Testis (tissue), 2 donors: ENCODE data around the gene CAMKK2.
"Not testable (repeated sequence)": the region's sequence is repeated elsewhere in the genome, so short reads cannot be mapped to it uniquely, and the experiment has no call there.

Source experiments
- POLR2A ChIP-seq: fragments of 450-650 bp; IDR thresholded peaks from one replicate; pipeline ENCODE4 v1.6.1; 2017; ENCODE audit warnings: antibody characterized with exemption, mild to moderate bottlenecking, moderate library complexity
- TF ChIP-seq, protein P1 (sequence below), 3 experiments: fragments of 450-650 bp in 2 of 3; fragments of 200-600 bp in 1 of 3; sonication (generic) in 1 of 3; IDR thresholded peaks; one replicate each; pipeline ENCODE4 v1.5.1; 2016 to 2019; ENCODE audit warnings: antibody characterized with exemption in 3 of 3, mild to moderate bottlenecking in 2 of 3, moderate library complexity in 1 of 3

GRCh38 chr12:121257704-121258449 lies 38.6 kb downstream of the CAMKK2 start:
- TF ChIP-seq, protein P1, sequence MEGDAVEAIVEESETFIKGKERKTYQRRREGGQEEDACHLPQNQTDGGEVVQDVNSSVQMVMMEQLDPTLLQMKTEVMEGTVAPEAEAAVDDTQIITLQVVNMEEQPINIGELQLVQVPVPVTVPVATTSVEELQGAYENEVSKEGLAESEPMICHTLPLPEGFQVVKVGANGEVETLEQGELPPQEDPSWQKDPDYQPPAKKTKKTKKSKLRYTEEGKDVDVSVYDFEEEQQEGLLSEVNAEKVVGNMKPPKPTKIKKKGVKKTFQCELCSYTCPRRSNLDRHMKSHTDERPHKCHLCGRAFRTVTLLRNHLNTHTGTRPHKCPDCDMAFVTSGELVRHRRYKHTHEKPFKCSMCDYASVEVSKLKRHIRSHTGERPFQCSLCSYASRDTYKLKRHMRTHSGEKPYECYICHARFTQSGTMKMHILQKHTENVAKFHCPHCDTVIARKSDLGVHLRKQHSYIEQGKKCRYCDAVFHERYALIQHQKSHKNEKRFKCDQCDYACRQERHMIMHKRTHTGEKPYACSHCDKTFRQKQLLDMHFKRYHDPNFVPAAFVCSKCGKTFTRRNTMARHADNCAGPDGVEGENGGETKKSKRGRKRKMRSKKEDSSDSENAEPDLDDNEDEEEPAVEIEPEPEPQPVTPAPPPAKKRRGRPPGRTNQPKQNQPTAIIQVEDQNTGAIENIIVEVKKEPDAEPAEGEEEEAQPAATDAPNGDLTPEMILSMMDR (IDR thresholded peaks at IDR 0.05), result not testable (repeated sequence)
- not testable (repeated sequence) for TF ChIP-seq POLR2A
